Measurements from ENCODE around the gene GPR4.
A peak's percentile ranks its signal among the peaks of the same experiment; 100 is the strongest.

The GPR4 gene

DNA sequence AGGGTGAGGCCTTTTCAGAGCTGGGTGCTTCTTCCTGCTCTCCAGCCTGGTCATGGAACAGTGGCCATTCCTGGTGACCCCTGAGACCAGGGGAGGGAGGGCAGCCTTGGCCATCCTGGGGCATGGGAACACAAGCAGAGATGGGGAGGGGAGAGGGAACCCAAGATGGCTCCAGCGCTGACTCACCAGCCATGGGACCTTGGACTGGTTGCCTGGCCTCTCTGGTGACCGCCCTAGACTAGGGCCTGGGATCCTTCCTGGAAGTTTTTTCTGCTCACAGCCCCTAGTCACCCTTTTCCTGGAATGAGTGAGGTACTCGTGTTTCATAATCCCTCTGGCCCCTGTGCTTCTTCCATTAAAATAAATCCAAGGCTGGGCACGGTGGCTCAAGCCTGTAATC is 14.1 kb downstream of the GPR4 start:
- no peak for DNase-seq

DNA sequence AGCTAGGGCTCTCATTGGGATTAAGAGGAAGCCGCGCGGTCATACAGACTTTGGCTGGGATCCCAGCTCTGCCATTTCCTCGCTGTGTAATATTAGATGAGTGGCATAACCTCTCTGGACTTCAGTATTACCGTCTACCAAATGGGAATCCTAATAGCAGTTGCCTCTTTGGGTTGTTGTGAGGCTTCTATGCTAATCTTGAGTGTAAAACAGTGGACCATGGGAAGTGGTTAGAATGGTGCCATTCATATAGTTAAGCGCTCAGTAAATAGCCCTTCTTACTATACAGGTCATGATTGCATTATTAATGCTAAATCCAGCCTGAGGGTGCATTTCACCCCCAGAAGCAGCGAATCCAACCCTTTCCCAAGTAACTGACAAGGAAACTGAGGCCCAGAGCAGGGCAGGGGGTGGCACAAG is 16.8 kb downstream of the GPR4 start:
- no peak for DNase-seq

DNA sequence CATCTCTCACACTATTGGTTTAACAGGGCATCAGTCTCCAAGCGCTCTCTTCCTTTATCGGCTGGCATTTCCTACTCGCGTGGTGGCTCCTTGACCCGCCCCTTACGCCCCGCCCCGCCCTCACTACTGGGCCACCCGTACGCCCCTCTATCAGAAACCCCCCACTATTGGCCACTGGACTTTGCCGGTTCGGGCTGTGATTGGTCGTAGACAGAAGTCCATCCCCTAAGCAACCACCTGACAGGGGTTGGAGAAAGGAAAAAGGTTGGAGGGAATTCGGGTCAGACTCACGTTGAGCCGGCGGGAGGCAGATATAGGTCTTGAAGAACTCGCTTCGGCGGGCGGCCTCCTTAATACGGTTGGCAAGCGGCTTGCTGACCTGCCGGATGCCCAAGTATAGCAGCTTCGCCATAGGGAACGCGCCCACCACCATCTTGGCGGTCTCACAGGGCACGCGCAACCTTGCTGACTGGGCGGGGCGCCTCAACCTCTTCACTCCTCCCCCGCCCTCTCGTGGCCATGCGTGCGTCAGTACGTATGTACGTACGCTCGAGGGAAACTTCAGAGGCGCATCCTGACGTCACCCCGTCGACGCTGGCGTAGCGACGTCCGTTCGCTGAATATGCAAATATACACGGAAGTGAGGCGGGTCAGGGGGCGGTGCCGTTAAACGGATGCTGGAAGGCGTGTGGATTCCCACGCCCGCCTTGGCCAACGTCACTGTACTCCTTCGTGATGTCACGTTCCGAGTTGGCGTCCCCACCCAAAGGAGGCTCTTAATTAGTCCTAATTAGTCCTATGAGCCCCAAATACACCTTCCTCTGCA is 17.5 kb downstream of the GPR4 start, which contains the start of gene OPA3:
TSS of gene OPA3 (minus strand) at position 471 of the 826 bp plus-strand sequence. CDS start at position 433, 38 bp downstream.
- peak; percentile 99 for DNase-seq

DNA sequence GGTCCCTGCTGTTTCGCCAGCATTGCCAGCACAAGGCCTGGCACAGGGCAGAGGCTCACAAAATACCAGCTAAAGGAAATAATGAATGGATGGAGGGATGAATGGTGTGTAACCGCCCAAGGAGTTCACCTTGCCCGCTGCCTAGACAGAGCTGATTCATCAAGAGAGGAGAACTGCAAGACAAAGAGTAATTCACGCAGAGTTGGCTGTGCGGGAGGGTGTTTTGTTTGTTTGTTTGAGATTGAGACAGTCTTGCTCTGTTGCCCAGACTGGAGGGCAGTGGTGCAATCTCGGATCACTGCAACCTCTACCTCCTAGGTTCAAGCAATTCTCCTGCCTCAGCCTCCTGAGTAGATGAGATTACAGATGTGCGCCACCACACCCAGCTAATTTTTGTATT is 20.4 kb downstream of the GPR4 start:
- no peak for DNase-seq

DNA sequence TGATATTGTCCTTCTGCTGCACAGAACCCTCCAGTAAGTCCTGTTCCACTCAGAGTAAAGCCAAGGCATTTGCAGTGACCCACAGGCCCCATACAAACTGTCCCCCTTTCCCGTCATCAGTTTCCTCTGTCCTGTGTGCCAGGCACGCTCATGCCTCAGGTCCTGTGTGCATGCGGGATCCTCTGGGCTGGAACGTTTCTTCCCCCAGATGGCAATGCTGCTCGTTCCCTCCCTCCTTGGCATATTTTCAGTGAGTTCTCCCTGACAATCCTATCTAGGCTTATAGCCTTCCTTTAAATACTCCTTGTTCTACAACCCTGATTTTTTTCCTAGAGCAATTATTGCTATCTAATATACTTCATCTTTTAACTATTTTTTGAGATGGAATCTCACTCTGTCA is 23.2 kb downstream of the GPR4 start:
- DNase-seq, result no peak

DNA sequence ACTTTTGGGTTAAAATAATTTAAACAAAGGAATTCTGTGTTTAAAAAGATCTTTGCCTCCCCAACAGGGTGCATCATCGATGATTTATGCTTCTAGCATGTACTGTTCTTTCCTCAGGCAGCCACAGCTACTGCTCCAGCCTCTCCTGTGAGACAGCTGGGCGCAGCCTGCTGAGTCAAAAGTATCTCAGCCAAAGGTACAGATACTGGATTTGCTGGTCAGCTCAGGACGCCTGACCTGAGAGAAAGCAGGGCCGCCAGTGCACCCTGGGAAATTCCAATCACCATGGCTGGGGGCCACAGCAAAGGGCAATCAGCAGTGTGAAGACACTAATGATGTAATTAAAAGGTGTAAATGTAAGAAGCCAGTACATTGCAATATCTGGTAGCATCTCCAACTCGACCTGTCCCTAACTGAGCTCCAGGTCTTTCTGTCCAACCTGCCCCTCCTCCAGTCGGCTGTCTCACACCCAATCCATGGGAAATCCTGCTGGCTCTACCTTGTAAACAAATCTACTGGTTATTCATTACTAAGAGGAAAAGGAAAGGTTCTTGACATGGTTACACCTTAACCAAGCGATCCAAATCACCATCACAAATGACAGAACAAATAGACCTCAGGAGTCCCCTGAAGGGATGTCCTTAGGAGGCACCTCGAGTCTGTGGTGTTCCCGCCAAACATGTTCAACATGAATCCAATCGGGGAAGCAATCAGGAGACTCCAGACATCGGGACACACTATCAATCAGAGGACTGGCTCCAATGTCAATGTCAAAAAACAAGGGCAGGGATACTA is 24.7 kb downstream of the GPR4 start:
- DNase-seq, result no peak

DNA sequence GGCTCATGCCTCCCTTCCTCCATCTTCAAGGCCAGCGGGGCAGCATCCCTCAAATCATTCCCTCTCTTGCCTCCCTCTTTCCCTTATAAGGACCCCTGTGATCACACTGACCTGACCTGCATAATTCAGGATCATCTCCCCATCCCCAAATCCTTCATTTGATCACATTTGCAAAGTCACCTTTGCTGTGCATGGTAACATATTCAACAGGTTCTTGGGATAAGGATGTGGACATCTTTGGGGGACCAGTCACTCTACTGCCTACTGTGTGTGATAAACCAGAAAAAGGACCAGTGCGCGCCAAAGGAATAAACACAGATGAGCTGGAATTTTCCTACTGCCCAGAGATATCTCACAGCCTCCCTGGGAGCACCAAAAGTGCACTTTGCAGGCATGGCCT is 25.3 kb downstream of the GPR4 start:
- DNase-seq, result no peak

DNA sequence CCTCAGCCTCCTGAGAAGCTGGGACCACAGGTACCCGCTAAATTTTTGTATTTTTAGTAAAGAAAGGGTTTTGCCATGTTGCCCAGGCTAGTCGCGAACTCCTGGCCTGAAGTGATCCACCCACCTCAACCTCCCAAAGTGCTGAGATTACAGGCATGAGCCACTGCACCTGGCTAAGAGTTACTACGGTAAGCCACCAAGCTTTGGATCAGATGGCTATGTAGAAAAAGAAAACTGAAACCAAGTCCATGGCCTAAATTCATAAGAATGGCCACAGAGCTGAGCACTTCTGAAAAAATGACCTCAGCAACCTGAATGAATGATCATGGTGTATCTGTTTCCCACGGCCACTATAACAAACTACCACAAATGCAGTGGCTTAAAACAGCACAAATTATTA is 26.8 kb downstream of the GPR4 start:
- DNase-seq, result no peak

DNA sequence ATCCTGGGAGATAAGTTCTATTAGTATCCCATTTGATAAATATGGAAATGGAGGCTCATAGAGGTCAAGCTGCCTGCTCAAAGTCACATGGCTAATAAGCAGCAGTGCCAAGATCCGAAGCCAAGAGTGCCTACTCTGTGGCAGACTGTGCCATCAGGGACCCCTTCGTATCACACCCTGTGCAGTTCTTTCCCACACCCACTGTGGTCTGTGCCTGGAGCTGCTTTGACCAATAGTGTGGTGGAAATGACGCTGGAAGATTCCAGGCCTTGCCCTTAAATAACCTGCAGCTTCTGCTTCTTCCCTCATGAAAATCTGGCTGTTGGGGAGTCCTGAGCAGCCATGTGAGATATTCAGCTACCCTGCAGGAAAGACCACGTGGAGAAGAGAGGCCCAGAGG is 27.5 kb downstream of the GPR4 start:
- DNase-seq, result no peak

DNA sequence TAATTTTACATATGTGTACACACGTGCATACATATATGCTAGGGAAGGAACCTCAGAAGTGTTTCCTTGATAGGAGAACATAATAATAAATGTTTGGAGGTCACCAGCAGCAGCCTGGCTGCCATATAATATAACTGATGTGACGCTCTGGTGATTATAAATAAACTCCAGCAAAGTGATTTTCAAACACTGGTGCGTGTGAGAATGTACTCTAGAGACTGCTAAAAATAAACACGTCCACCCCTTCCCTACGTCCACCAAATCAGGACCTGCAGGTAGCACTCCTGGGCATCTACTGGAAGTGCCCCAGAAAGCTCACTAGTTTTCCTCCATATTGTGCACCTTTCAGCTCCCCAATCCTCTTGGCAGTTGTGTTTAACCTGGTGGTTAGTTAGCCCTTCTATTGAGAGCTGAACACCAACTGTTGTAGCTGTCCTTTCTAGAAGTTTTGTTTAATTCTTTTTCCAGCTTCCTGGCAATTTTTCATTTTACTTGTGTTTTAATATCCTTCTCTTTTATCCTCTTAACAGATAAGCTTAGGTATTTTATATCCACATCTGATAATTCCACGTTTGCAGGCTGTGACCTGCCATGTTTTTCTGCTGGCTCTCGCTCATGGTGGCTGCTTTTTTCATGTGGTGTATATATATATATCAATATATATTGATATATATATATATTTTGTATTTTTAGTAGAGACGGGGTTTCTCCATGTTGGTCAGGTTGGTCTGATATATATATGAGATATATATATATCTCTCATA is 30.4 kb downstream of the GPR4 start:
- no peak for DNase-seq

DNA sequence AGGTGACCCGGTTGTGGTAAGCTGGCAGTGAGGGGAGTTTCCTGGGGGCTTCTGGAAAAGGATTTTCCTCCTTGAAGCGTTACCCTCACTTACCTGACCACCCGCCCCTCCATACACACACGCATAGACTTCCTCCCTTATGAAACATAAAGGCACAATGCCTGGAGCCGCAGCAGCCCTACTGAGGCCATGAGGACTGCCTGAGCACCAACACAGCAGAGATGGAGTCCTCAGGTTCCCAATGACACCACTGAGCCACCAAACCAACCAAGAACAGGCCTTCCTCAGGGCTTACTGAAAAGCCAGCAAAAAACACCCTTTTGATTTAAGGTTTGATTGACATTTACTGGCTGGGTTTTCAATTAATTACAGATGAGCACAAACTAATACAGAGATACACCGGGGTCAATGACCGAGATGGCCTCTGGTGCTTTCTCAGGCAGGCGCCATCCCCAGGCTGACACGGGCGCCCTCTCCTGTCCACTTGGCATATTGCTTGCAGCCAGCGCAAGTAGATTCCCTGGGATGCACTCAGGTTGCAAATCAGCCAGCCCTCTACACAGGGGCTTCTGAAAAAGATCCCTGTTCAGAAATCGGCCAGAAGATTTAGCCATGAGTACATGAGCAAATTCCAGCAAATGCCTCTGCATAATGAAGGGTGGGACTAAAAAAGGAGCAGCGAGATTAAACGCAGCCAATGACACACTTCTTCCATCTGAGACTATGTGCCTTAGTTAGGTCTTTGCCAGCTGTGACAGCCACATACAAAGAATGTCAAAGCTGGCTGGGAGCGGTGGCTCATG is 32.2 kb downstream of the GPR4 start:
- peak; percentile 12 for DNase-seq

DNA sequence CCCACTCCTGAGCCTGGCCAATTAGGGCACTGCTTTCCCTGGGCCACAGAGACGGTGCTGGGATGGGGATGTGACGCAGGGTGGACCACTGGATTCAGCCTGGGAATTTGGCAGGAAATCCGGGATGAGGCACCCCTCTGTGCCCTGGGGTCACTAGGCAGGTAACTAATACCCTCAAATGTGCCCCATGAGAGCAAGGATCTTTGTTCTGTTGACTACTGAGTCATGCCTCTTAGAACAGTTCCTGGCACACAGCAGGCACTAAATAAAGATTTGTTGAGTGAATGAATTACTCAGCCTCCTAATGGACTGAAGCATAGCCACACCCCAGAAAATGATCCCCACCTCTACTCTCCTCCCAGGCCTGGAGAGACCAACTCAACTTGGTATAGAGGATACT is 33.3 kb downstream of the GPR4 start:
- no peak for DNase-seq

DNA sequence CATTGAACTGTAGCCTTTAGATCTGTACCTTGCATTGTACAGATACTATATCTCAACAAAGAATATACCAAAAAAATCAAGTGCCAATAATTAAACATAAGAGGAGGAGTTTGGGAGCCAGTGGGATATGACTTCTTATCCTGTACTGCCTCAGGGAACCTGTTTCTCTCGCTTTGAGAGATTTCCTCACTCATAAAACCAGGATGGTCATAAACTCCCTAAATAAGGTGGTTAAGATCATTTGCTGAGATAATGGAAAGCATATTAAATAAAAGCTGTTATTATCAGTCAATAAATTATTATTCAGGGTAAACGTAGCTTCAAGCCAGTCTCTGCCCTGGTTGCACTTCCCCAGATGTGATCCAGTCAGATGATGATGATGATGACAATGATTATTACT is 34.4 kb downstream of the GPR4 start:
- no peak for DNase-seq

DNA sequence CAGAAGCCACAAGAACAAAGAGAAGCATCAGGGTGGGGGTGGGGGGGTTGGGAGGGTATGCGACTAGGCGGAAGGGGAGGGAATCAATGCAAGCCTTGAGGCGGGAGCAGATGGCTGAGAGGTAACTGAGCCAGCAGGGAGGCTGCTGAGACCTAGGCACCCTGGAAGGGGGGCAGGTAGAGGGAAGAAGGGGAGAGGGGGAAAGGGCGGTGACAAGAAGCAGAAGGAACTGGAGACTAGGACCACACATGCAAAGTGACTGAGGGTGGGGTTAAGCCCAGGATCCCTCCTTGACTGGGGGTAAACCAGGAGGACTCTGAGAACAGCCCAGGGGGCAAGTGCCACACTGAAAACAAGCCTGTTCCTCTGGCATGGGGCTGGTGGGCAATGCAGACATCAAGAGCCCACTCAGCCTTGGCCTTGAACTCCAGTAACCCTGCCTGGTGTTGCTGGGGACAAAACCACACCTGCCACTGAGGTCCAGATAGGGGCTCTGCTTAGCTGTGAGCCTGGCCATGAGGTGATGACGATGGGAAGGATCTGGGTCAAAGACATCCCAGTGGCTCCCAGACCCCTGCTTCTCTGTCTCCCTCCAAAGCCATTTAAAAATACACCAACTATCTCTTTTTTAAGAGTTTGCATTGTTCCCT is 37.8 kb downstream of the GPR4 start:
- DNase-seq, result no peak

DNA sequence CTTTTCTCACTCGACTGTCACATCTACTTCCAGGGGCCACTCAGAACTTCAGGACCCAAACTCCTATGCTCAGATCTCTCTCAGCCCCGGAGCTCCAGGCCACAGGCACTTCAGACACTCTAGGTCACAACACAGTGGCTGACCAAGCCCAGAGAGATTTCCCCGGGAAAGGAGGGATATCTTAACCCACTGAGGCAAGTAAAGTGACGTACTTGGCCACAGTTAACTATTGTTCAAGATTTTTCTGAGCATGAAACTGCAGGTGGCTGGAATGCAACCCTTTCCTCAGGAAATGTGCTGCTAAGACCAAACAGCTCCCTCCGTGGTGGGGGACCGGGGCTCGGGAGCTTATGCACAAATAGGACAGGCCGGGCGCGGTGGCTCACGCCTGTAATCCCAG is 41.3 kb downstream of the GPR4 start:
- no peak for DNase-seq

DNA sequence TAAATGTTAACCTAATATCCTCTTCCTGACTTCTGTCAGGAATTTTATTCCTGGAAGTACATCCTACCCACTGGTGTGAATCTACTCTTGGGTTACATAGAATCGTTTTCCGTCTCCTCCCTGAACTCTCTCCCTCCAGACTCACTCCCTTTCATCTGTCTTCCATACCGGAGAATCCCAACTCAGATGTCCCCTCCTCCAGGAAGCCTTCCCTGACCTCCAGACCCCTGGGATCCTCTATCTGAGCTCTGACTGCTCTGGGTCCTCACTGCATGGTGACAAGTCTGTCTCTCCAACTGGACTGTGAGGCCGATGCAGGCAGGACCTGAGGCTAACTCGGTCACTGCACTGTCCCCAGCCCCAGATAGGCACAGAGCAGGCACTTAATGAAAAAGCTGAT is 42.0 kb downstream of the GPR4 start:
- DNase-seq, result no peak

DNA sequence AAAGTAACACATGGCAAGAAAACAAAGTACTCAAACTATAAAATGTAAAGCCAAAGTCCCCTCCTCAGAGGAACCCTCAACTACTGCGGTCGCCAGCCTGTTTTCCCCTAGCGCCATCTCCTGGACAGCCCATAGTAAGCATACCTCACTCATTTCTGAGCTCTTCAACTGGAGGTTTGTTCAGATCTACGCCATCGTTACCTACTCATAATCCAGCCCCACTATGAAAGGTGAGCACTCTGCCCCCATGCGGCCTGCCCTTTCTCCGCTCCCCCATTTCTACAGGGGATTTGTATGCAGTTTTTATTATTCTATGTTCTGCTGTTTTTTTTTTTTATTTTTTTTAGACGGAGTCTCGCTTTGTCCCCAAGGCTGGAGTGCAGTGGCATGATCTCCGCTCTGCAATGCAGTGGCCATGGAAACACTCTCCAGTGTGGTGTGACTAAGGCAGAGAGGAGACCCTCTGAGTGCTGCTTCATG is 43.6 kb downstream of the GPR4 start:
- DNase-seq, result peak; percentile 41

DNA sequence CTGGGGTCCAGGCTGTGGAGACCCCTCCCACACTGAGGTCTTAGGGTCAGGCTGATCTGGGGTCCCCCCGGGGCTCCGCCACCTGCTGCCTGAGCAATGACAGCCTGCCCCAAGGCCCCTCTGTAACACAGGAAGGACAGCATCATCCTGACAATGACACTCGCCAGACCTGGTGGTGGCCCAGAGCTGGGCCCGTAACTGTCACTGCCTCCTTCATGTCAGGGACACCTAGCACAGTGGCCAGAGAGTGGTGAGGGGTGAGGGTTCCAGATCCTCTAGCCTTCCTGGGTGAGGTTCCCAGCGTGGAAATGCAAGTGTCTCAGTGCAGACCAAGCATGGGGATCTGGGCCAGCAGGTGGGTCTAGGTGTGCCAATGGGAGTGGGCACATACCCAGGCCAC is 45.2 kb downstream of the GPR4 start:
- DNase-seq, result no peak

DNA sequence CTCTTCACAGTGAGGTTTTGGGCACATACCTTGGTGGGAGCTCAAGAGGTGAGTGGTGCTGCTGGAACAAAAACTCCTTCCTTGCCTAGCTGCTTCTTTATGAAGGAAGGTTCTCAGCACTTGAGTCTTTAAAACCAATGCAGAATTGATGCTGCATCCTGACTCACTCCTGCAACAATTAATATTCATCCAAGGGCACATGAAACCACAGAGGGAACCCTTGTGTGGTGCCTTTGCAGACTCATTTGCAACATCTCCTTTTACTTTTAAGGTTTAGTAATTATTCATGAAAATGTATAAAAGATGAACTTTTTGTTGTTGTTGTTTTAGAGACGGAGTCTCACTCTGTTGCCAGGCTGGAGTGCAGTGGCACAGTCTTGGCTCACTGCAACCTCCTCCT is 47.5 kb downstream of the GPR4 start:
- DNase-seq, result no peak

DNA sequence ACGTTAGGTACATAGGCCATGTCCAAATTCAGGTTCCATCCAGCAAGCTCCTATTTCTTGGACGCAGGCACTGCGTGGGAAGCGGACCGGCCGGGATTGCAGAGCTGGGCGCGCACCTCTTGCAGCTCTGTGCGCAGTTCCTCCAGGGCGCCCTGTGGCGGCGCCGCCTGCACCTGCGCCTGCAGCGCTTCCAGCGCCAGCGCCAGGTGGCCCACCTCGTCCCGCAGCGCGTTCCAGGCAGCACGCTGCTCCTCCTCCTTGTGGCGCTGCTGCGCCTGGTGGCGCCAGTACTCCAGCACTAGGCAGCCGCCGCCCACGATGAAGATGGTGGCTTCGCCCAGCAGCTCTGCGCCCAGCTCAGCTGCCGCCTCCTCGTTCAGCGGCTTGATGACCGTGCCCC is 48.5 kb downstream of the GPR4 start:
- DNase-seq, result no peak

DNA sequence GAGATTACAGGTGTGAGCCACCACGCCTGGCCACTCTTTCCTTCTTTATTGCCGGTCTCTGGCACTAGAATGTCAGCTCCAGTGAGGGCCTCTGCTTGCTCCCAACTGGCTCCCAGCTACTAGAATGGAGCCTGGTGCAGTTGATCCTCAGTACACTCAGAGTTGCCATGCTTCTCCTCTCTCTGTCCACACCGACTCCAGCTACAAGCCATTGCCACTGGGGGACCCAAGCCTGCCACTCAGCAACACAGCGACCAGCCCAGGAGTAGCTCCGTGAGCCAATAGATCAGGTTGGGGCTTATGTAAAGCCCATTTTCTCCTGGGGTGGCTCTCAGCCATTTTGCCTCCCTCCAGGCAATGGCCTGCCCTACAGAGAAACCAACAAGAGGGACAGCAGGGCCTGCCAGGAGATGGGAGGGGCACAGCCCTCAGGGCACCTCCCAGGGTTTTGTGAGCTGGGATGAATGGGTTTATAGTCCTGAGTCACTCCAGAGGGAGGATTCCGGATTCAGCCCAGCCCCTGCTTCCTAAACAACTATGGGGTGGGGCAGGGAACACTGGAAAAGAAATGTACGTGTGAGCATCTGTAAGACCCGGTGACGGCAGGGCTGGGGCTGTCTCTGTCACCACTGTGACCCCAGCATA is 53.9 kb downstream of the GPR4 start:
- no peak for DNase-seq
